Loucy (cell line): ENCODE results near the gene CREB3L2.

Experiments
- CTCF ChIP-seq: fragments of 200-600 bp; sonication (generic); conservative IDR thresholded peaks from 2 replicates; pipeline ENCODE4 v1.5.1; 2014; ENCODE audit warnings: mild to moderate bottlenecking, antibody characterized with exemption, low read length
- EZH2phosphoT487 ChIP-seq: fragments of 200-600 bp; IDR thresholded peaks from 2 replicates; pipeline ENCODE4 v1.6.1; 2018; ENCODE audit warnings: antibody characterized with exemption, mild to moderate bottlenecking, moderate library complexity, borderline replicate concordance

- TF ChIP-seq CTCF (no peak), EZH2phosphoT487 (no peak)
These were observed 9.1 kb downstream of the CREB3L2 start for GRCh38 chr7:137992550-137993394.
